Astrocyte of the cerebellum (primary cell): Measurements from ENCODE around the gene PSG3.
"Not testable (repeated sequence)": the region's sequence is repeated elsewhere in the genome, so short reads cannot be mapped to it uniquely, and the experiment has no call there.

ENCODE experiments used
- DNase-seq: peaks from one replicate; pipeline ENCODE4 v3.0.0-alpha.2; 2011; ENCODE audit warnings: low read depth
- H3K4me3 ChIP-seq: 2 replicates; pipeline ENCODE4 v1.5.1; 2011; ENCODE audit warnings: mild to moderate bottlenecking, low read depth, low read length, moderate library complexity
- CTCF ChIP-seq: IDR thresholded peaks from 2 replicates; pipeline ENCODE4 v1.5.1; 2012; ENCODE audit warnings: low read length, low read depth, moderate library complexity, mild to moderate bottlenecking; ENCODE audit errors: missing control alignments
- in situ Hi-C: cut with HindIII; loops from 2 replicates; pipeline ENCODE4 v1.10.0; 2017; ENCODE audit warnings: low sequenced_read_pairs

Gene PSG3

GRCh38 chr19:42695811-42696503, 44.3 kb downstream of the PSG3 start:
- DNase-seq = no peak
- no peak for TF ChIP-seq CTCF
- in situ Hi-C loops = no loop called here
- H3K4me3 ChIP-seq = no peak overlapping the region

GRCh38 chr19:42693760-42694350, 46.4 kb downstream of the PSG3 start:
- H3K4me3 ChIP-seq = no peak overlapping the region
- in situ Hi-C loops = no loop called here
- peak; percentile 9 for DNase-seq
- peak; percentile 69 for TF ChIP-seq CTCF

- in situ Hi-C loops = no loop called here
- no peak for DNase-seq
- no peak overlapping the region for H3K4me3 ChIP-seq
- peak; percentile 66 for TF ChIP-seq CTCF
Measured at GRCh38 chr19:42683917-42684513, 56.3 kb downstream of the PSG3 start.

GRCh38 chr19:42676326-42676725, 64.0 kb downstream of the PSG3 start:
- H3K4me3 ChIP-seq, DNase-seq, in situ Hi-C loops: not testable (repeated sequence)

- H3K4me3 ChIP-seq, DNase-seq, in situ Hi-C loops: not testable (repeated sequence)
Measured at GRCh38 chr19:42674549-42674948, 65.7 kb downstream of the PSG3 start.
